Measurements from ENCODE around the gene YARS1. TPM values are rescaled to one million over a fixed set of nuclear protein-coding genes. Genes with fewer than 3 reads are reported as not detected.

YARS1 gene
- total and polyA plus RNA-seq, 2 of the 13 experiments (the other 11 are each of a cell fraction or from before 2014, with no cell fraction given) = 50.1 to 113 TPM

- TF ChIP-seq BCL3 (CRISPR knock-in tag; IDR thresholded peaks at IDR 0.05) (0 out of 2 replicates have a peak, but pooled peaks have one; percentile 18), GFI1 (CRISPR knock-in tag; IDR thresholded peaks at IDR 0.05; ENCODE audit: borderline replicate concordance) (no peak), ZNF432 (CRISPR knock-in tag; IDR thresholded peaks at IDR 0.05; ENCODE audit: borderline replicate concordance) (no peak), HOMEZ (CRISPR knock-in tag; IDR thresholded peaks at IDR 0.05; ENCODE audit: low read depth) (no peak), HNRNPUL1 (IDR thresholded peaks at IDR 0.05; ENCODE audit: low read depth, low read length) (no peak), TAF15 (IDR thresholded peaks at IDR 0.05; ENCODE audit: low read depth, low read length, poor library complexity, severe bottlenecking) (no peak), DPF2 (CRISPR knock-in tag; IDR thresholded peaks at IDR 0.05; ENCODE audit: borderline replicate concordance, low read depth) (no peak), BCL6 (CRISPR knock-in tag; IDR thresholded peaks at IDR 0.05) (peak; percentile 41; the same call in 1 of the 2 replicates), SKIL (CRISPR knock-in tag; IDR thresholded peaks at IDR 0.05; ENCODE audit: borderline replicate concordance) (no peak), ZNF776 (CRISPR knock-in tag; IDR thresholded peaks at IDR 0.05) (no peak), ELK4 (CRISPR knock-in tag; IDR thresholded peaks at IDR 0.05; ENCODE audit: borderline replicate concordance) (no peak), PAWR (CRISPR knock-in tag; IDR thresholded peaks at IDR 0.05; ENCODE audit: borderline replicate concordance) (no peak), ZNF17 (CRISPR knock-in tag; IDR thresholded peaks at IDR 0.05) (no peak), ZNF30 (CRISPR knock-in tag; IDR thresholded peaks at IDR 0.05) (peak; percentile 27; the same call in 1 of the 2 replicates), ATF3 (CRISPR knock-in tag; IDR thresholded peaks at IDR 0.05) (no peak), WIZ (CRISPR knock-in tag; IDR thresholded peaks at IDR 0.05) (no peak), AGO2 (optimal IDR thresholded peaks at IDR 0.05; ENCODE audit: low read depth, low read length) (peak; percentile 81), YEATS4 (CRISPR knock-in tag; IDR thresholded peaks at IDR 0.05; ENCODE audit: borderline replicate concordance) (0 out of 2 replicates have a peak, but pooled peaks have one; percentile 2)
These were observed 943 bp upstream of the YARS1 start (continued) for GRCh38 chr1:32817815-32818786.

All from HepG2 (cell line).